ENCODE data around the gene PRG2. TPM values are rescaled to one million over a fixed set of nuclear protein-coding genes. Genes with fewer than 3 reads are reported as not detected.

PRG2 gene
- total and polyA plus RNA-seq, 2 of the 13 experiments (the other 11 are each of a cell fraction or from before 2014, with no cell fraction given): not detected

- peak; percentile 73 for TF ChIP-seq PATZ1 (CRISPR knock-in tag; IDR thresholded peaks at IDR 0.05)
- TF ChIP-seq ZFX (CRISPR knock-in tag; IDR thresholded peaks at IDR 0.05; ENCODE audit: low read depth): peak; percentile 78
- TF ChIP-seq HCFC1 (IDR thresholded peaks at IDR 0.05; ENCODE audit: low read depth, low read length): no peak
- TF ChIP-seq THAP11 (CRISPR knock-in tag; IDR thresholded peaks at IDR 0.05): peak; percentile 30; the same call in 1 of the 2 replicates
These were observed 44.8 kb downstream of the PRG2 start (continued) for GRCh38 chr11:57345555-57346211.

GRCh38 chr11:57344826-57345225 is 45.6 kb downstream of the PRG2 start:
- intact Hi-C loops (cut with micrococcal nuclease; ENCODE audit: unreplicated experiment): loop anchor here (1.0 to 10.0 kb wide), 7 partner anchors 68 to 1180 kb away; no protein-coding TSS in a partner anchor

More at GRCh38 chr11:57344826-57345225, 45.6 kb downstream of the PRG2 start:
- no peaks in the 10 kb centered on the region for H3K36me3 ChIP-seq (replicated peaks in 1 of 2; ENCODE audit: control insufficient read depth in 1 of 2, insufficient read depth in 2 of 2, low read length in 2 of 2)
- WGBS (ENCODE audit: low lambda C conversion rate): 72% methylated on average over 9 of the region's 10 CpGs
- no peak for TF ChIP-seq DNMT1 (CRISPR knock-in tag; IDR thresholded peaks at IDR 0.05)
- FAIRE-seq (no peak), ATAC-seq (no peak), DNase-seq (ENCODE audit: low spot score) (no peak)
- no peak overlapping the region for H3K27ac ChIP-seq (ENCODE audit: extremely low read length, insufficient read depth, low read length)
- peaks cover 1 to 27% of the 10 kb centered on the region in 2 experiments; a peak in 4 of 5 replicates for H3K27me3 ChIP-seq (ENCODE audit: control insufficient read depth in 1 of 2, insufficient read depth in 2 of 2, low read length in 2 of 2)
- H3K4me2 ChIP-seq (ENCODE audit: low read depth, low read length): no peak overlapping the region
- peak overlapping the region; percentile 92 for H2AFZ ChIP-seq (ENCODE audit: low read length)
- H3K4me3 ChIP-seq (replicated peaks in 1 of 3; ENCODE audit: insufficient read depth in 1 of 3, low read depth in 2 of 3, low read length in 3 of 3): no peak overlapping the region
- peaks cover 73% of the 10 kb centered on the region for H3K4me1 ChIP-seq (ENCODE audit: insufficient read depth, low read length)
- H4K20me1 ChIP-seq (ENCODE audit: insufficient read depth, low read length): no peaks in the 10 kb centered on the region
- no peaks in the 10 kb centered on the region for H3K79me2 ChIP-seq (ENCODE audit: insufficient read depth, low read length)
- H3K9me3 ChIP-seq (ENCODE audit: low read length): no peaks in the 10 kb centered on the region
- in situ Hi-C loops (cut with HindIII; ENCODE audit: extremely low pct_ligation_motif_present, low pct_unique_long_range_greater_than_20kb): loop anchor here (5.0 to 10.0 kb wide), 4 partner anchors 112 to 297 kb away; partner anchors contain the start of genes TIMM10 and UBE2L6
- H3K9ac ChIP-seq (ENCODE audit: insufficient read depth, low read depth, low read length): no peak overlapping the region
- ChIA-PET CTCF (ENCODE audit: low intra/inter-chr PET ratio, low total read pairs) (interaction anchor here (0.8 to 1.8 kb wide), 3 partner anchors 136 to 296 kb away, joined by 6 to 7 read pairs (median 7); no protein-coding TSS in a partner anchor), POLR2A (no interaction called here)
- no TSS peak for BruUV-seq (replicated peaks)
